Panc1 (cell line): ENCODE data around the gene LURAP1L.

Experiments
- POLR2AphosphoS5 ChIP-seq: IDR thresholded peaks from 2 replicates; pipeline ENCODE4 v1.6.1; 2012; ENCODE audit warnings: mild to moderate bottlenecking, low read depth, low read length, moderate library complexity
- SIN3A ChIP-seq: IDR thresholded peaks from 2 replicates; pipeline ENCODE4 v1.6.1; 2012; ENCODE audit warnings: low read depth, mild to moderate bottlenecking, low read length, moderate library complexity, borderline replicate concordance; ENCODE audit not compliant: insufficient read depth
- TF ChIP-seq, protein P1 (sequence below): fragments of 450-650 bp; IDR thresholded peaks from 2 replicates; pipeline ENCODE4 v1.5.1; 2017; ENCODE audit warnings: mild to moderate bottlenecking
- TF ChIP-seq, protein P2 (sequence below), 2 experiments: IDR thresholded peaks; 2 replicates each; pipeline ENCODE4 v1.6.1; 2011 to 2012; ENCODE audit warnings: low read depth in 2 of 2, control low read depth in 1 of 2, low read length in 1 of 2, mild to moderate bottlenecking in 1 of 2, moderate library complexity in 1 of 2; ENCODE audit not compliant: insufficient read depth in 1 of 2

DNA sequence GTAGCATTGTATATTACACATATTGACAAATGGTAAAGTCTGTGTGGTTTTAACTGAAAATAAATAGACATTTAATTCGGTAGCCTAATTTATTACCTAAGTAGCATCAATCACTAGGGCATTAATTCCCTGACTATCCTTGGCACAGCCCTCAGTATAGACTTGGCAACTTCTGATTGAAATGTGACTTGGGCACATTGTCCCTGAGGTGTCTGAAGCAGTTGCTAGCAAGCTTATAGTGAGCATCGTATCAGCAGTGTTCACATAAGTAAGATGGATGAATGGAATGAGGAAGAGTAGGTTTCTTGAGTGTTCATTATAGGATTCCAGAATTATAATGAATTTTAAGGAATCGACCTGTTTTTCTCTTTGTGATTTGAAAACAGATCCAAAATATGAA is 16.1 kb downstream of the LURAP1L start:
- TF ChIP-seq, protein P1, sequence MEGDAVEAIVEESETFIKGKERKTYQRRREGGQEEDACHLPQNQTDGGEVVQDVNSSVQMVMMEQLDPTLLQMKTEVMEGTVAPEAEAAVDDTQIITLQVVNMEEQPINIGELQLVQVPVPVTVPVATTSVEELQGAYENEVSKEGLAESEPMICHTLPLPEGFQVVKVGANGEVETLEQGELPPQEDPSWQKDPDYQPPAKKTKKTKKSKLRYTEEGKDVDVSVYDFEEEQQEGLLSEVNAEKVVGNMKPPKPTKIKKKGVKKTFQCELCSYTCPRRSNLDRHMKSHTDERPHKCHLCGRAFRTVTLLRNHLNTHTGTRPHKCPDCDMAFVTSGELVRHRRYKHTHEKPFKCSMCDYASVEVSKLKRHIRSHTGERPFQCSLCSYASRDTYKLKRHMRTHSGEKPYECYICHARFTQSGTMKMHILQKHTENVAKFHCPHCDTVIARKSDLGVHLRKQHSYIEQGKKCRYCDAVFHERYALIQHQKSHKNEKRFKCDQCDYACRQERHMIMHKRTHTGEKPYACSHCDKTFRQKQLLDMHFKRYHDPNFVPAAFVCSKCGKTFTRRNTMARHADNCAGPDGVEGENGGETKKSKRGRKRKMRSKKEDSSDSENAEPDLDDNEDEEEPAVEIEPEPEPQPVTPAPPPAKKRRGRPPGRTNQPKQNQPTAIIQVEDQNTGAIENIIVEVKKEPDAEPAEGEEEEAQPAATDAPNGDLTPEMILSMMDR, result no peak
- TF ChIP-seq, protein P2, sequence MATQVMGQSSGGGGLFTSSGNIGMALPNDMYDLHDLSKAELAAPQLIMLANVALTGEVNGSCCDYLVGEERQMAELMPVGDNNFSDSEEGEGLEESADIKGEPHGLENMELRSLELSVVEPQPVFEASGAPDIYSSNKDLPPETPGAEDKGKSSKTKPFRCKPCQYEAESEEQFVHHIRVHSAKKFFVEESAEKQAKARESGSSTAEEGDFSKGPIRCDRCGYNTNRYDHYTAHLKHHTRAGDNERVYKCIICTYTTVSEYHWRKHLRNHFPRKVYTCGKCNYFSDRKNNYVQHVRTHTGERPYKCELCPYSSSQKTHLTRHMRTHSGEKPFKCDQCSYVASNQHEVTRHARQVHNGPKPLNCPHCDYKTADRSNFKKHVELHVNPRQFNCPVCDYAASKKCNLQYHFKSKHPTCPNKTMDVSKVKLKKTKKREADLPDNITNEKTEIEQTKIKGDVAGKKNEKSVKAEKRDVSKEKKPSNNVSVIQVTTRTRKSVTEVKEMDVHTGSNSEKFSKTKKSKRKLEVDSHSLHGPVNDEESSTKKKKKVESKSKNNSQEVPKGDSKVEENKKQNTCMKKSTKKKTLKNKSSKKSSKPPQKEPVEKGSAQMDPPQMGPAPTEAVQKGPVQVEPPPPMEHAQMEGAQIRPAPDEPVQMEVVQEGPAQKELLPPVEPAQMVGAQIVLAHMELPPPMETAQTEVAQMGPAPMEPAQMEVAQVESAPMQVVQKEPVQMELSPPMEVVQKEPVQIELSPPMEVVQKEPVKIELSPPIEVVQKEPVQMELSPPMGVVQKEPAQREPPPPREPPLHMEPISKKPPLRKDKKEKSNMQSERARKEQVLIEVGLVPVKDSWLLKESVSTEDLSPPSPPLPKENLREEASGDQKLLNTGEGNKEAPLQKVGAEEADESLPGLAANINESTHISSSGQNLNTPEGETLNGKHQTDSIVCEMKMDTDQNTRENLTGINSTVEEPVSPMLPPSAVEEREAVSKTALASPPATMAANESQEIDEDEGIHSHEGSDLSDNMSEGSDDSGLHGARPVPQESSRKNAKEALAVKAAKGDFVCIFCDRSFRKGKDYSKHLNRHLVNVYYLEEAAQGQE (IDR thresholded peaks at IDR 0.05; ENCODE audit: insufficient read depth in 1 of 2, low read depth in 2 of 2, low read length in 1 of 2), result no peak
- TF ChIP-seq SIN3A (no peak), POLR2AphosphoS5 (no peak)
